ENCODE results near the gene PAK6.

The PAK6 gene

GRCh38 chr15:40293905-40294895, 55.3 kb downstream of the PAK6 start:
- DNase-seq (ENCODE audit: low read depth) = no peak

- no peak for DNase-seq (ENCODE audit: low read depth)
Observed at GRCh38 chr15:40295297-40295696, 56.4 kb downstream of the PAK6 start.

- DNase-seq (ENCODE audit: low read depth) = no peak
Observed at GRCh38 chr15:40295877-40296560, 57.2 kb downstream of the PAK6 start.

- no peak for DNase-seq (ENCODE audit: low read depth)
Observed at GRCh38 chr15:40296561-40297230, 57.8 kb downstream of the PAK6 start.

- DNase-seq (ENCODE audit: low read depth) = no peak
Observed at GRCh38 chr15:40297356-40297755, 58.5 kb downstream of the PAK6 start.

GRCh38 chr15:40298216-40298935, 59.5 kb downstream of the PAK6 start:
- no peak for DNase-seq (ENCODE audit: low read depth)

GRCh38 chr15:40300367-40300766, 61.5 kb downstream of the PAK6 start:
- DNase-seq (ENCODE audit: low read depth) = no peak

GRCh38 chr15:40300771-40301170, 61.9 kb downstream of the PAK6 start:
- DNase-seq (ENCODE audit: low read depth) = no peak

- no peak for DNase-seq (ENCODE audit: low read depth)
Observed at GRCh38 chr15:40301467-40302179, 62.8 kb downstream of the PAK6 start.

- DNase-seq (ENCODE audit: low read depth) = no peak
Observed at GRCh38 chr15:40302288-40302886, 63.5 kb downstream of the PAK6 start.

GRCh38 chr15:40302981-40303380, 64.1 kb downstream of the PAK6 start:
- no peak for DNase-seq (ENCODE audit: low read depth)

- no peak for DNase-seq (ENCODE audit: low read depth)
Observed at GRCh38 chr15:40303576-40303975, 64.7 kb downstream of the PAK6 start.

GRCh38 chr15:40305281-40305680, 66.4 kb downstream of the PAK6 start:
- no peak for DNase-seq (ENCODE audit: low read depth)

GRCh38 chr15:40306371-40306770, 67.5 kb downstream of the PAK6 start:
- DNase-seq (ENCODE audit: low read depth) = no peak

- no peak for DNase-seq (ENCODE audit: low read depth)
Observed at GRCh38 chr15:40306908-40307307, 68.0 kb downstream of the PAK6 start.

- DNase-seq (ENCODE audit: low read depth) = peak; percentile 61
Observed at GRCh38 chr15:40307421-40308211, 68.8 kb downstream of the PAK6 start, which contains the start of gene PLCB2. Gene PLCB2, minus strand, starts transcription at chr15:40307935. Its CDS starts 263 bp downstream, at chr15:40307672.

- no peak for DNase-seq (ENCODE audit: low read depth)
Observed at GRCh38 chr15:40309344-40309862, 70.5 kb downstream of the PAK6 start.

- DNase-seq (ENCODE audit: low read depth) = peak; percentile 48
Observed at GRCh38 chr15:40310001-40310959, 71.4 kb downstream of the PAK6 start.

Data from activated T-helper 1 cell treated with Interleukin-2 at 50 U/mL for 16 hours (primary cell).